PFSK-1 (cell line): ENCODE measurements around the gene FYB1.

Experiments
- POLR2AphosphoS5 ChIP-seq: IDR thresholded peaks from 2 replicates; pipeline ENCODE4 v1.6.1; 2012; ENCODE audit warnings: low read depth, mild to moderate bottlenecking, control low read depth, low read length, moderate library complexity
- SIN3A ChIP-seq: IDR thresholded peaks from 2 replicates; pipeline ENCODE4 v1.6.1; 2012; ENCODE audit warnings: mild to moderate bottlenecking, low read length, moderate library complexity, borderline replicate concordance; ENCODE audit not compliant: insufficient read depth
- TF ChIP-seq, protein P1 (sequence below), 2 experiments: IDR thresholded peaks; 2 replicates each; pipeline versions ENCODE4 v1.6.1 to v1.8.0; 2011 to 2012; ENCODE audit warnings: low read depth in 2 of 2, low read length in 2 of 2, control low read depth in 1 of 2, inconsistent platforms in 1 of 2, mild to moderate bottlenecking in 1 of 2, moderate library complexity in 1 of 2; ENCODE audit not compliant: insufficient read depth in 1 of 2

GRCh38 chr5:39195198-39195826 lies 24.1 kb downstream of the FYB1 start:
- TF ChIP-seq SIN3A (no peak), POLR2AphosphoS5 (no peak)
- TF ChIP-seq, protein P1, sequence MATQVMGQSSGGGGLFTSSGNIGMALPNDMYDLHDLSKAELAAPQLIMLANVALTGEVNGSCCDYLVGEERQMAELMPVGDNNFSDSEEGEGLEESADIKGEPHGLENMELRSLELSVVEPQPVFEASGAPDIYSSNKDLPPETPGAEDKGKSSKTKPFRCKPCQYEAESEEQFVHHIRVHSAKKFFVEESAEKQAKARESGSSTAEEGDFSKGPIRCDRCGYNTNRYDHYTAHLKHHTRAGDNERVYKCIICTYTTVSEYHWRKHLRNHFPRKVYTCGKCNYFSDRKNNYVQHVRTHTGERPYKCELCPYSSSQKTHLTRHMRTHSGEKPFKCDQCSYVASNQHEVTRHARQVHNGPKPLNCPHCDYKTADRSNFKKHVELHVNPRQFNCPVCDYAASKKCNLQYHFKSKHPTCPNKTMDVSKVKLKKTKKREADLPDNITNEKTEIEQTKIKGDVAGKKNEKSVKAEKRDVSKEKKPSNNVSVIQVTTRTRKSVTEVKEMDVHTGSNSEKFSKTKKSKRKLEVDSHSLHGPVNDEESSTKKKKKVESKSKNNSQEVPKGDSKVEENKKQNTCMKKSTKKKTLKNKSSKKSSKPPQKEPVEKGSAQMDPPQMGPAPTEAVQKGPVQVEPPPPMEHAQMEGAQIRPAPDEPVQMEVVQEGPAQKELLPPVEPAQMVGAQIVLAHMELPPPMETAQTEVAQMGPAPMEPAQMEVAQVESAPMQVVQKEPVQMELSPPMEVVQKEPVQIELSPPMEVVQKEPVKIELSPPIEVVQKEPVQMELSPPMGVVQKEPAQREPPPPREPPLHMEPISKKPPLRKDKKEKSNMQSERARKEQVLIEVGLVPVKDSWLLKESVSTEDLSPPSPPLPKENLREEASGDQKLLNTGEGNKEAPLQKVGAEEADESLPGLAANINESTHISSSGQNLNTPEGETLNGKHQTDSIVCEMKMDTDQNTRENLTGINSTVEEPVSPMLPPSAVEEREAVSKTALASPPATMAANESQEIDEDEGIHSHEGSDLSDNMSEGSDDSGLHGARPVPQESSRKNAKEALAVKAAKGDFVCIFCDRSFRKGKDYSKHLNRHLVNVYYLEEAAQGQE (IDR thresholded peaks at IDR 0.05; ENCODE audit: insufficient read depth in 1 of 2, low read depth in 2 of 2, low read length in 2 of 2), result no peak
